Activated CD8-positive, alpha-beta T cell treated with anti-CD3 and anti-CD28 coated beads for 36 hours (primary cell): ENCODE results near the gene GALNT6. TPM values are rescaled to one million over a fixed set of nuclear protein-coding genes. Genes with fewer than 3 reads are reported as not detected.
"Not testable (repeated sequence)": the region's sequence is repeated elsewhere in the genome, so short reads cannot be mapped to it uniquely, and the experiment has no call there.

Experiments used
- ATAC-seq: fragments of 200-7000 bp; cut with Tn5 transposase; one replicate; pipeline ENCODE4 v1.10.0; 2021; ENCODE audit warnings: mild to moderate bottlenecking, moderate library complexity
- CTCF ChIA-PET: fragments of 350-600 bp; sonication (Branson Sonifier 250); formaldehyde crosslinking; loops from one replicate; lab custom pipeline; 2021; ENCODE audit warnings: antibody characterized with exemption; lab: Charles Lee
- POLR2A ChIA-PET: fragments of 350-600 bp; sonication (Branson Sonifier 250); formaldehyde crosslinking; loops from one replicate; lab custom pipeline; 2021; ENCODE audit warnings: antibody characterized with exemption; lab: Charles Lee
- DNase-seq: peaks from one replicate; pipeline ENCODE4 v3.0.0-alpha.2; 2020
- H3K27ac Mint-ChIP-seq: one replicate; pipeline ENCODE4 v1.8.0; 2021; ENCODE audit warnings: mild to moderate bottlenecking, mixed read lengths
- H3K27me3 Mint-ChIP-seq: one replicate; pipeline ENCODE4 v1.8.0; 2021; ENCODE audit warnings: mixed read lengths
- H3K36me3 Mint-ChIP-seq: one replicate; pipeline ENCODE4 v1.8.0; 2021; ENCODE audit warnings: low read depth, mixed read lengths
- H3K4me1 Mint-ChIP-seq: one replicate; pipeline ENCODE4 v1.8.0; 2021; ENCODE audit warnings: low read depth, mixed read lengths
- H3K4me3 Mint-ChIP-seq: one replicate; pipeline ENCODE4 v1.8.0; 2021; ENCODE audit warnings: mild to moderate bottlenecking, moderate library complexity, mixed read lengths
- H3K9me3 Mint-ChIP-seq: one replicate; pipeline ENCODE4 v1.8.0; 2021; ENCODE audit warnings: mixed read lengths
- CTCF ChIP-seq: fragments of 200-600 bp; IDR thresholded peaks from one replicate; pipeline ENCODE4 v1.8.0; 2022; ENCODE audit warnings: antibody characterized with exemption, mild to moderate bottlenecking
- intact Hi-C: fragments of 100-400 bp; cut with micrococcal nuclease; formaldehyde crosslinking; loops from one replicate; pipeline ENCODE4 v1.10.0; 2022
- total RNA-seq, 2 experiments: library from RNA; stranded (reverse); gene quantifications; one replicate each; pipeline ENCODE4 v1.2.3, GENCODE V29; 2021

Gene GALNT6
- total RNA-seq, 2 experiments from 2014 or later = 18.0 to 22.3 TPM

GRCh38 chr12:51320311-51320694 is 70.9 kb downstream of the GALNT6 start:
- Mint-ChIP-seq H3K27ac (peak overlapping the region; percentile 75), H3K36me3 (peaks cover 42% of the 10 kb centered on the region)

DNA sequence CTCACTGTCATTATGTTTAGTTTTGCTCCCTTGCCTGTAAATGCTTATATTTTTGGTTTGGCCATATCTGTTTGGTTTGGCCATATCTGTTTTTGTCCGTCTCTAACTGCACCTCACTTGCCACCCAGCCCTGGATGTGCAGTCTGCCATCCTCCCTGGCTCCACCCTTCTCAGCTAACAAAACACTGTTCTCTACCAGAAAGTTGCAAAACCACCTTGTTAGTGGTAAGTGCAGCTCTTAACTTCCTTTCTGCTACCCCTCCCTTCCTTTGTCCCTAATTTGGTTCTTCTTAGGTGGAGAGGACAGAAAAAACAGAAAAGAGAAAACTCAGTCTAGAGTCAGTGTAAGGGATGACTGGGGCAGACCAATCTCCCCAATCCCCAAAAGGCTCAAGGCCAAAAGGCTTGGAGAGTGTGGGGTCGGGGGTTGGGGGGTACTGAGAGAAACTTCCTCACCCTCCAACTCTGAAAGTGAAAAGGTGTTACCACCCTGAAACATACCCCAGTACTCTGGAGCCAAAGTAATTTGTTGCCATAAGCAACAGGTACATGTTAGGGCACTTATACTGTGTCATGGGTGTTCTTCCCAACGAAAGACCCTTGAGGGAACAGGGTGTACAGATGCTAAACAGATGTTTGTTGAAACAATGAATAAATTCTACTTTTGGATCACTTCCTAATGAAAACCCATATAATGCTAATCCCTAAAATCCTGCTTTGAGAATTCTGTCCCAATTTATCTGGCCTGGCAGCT is 72.2 kb downstream of the GALNT6 start:
- intact Hi-C loops = no loop called here
- DNase-seq (peak; percentile 43), ATAC-seq (peak; percentile 56)
- CTCF ChIA-PET = interaction anchor here (0.8 to 5.9 kb wide), 3 partner anchors 11 to 50 kb away, joined by 4 to 38 read pairs (median 6); no protein-coding TSS in a partner anchor
- TF ChIP-seq CTCF = no peak
- H3K9me3 Mint-ChIP-seq = no peaks in the 10 kb centered on the region
- H3K27ac Mint-ChIP-seq = peak overlapping the region; percentile 91
- H3K4me1 Mint-ChIP-seq = peaks cover 62% of the 10 kb centered on the region
- peak overlapping the region; percentile 1 for H3K4me3 Mint-ChIP-seq
- H3K36me3 Mint-ChIP-seq = peaks cover 42% of the 10 kb centered on the region
- no peaks in the 10 kb centered on the region for H3K27me3 Mint-ChIP-seq
- POLR2A ChIA-PET = interaction anchor here (0.6 to 1.2 kb wide), 3 partner anchors 75 to 323 kb away, joined by 3 read pairs; partner anchors contain the start of gene DAZAP2

More at GRCh38 chr12:51320311-51320694, 70.9 kb downstream of the GALNT6 start:
- POLR2A ChIA-PET = interaction anchor here (0.6 to 1.3 kb wide), 5 partner anchors 14 to 311 kb away, joined by 3 to 6 read pairs (median 3); no protein-coding TSS in a partner anchor
- Mint-ChIP-seq H3K4me3 (no peak overlapping the region), H3K27me3 (no peaks in the 10 kb centered on the region), H3K4me1 (peaks cover 65% of the 10 kb centered on the region), H3K9me3 (no peaks in the 10 kb centered on the region)
- intact Hi-C loops = no loop called here
- CTCF ChIA-PET = interaction anchor here (1.1 to 5.9 kb wide), 2 partner anchors 21 to 82 kb away, joined by 3 to 38 read pairs; partner anchors contain the start of gene DAZAP2
- ATAC-seq (no peak), DNase-seq (no peak)
- TF ChIP-seq CTCF = no peak

- ATAC-seq, H3K9me3 Mint-ChIP-seq, intact Hi-C loops, DNase-seq, H3K27me3 Mint-ChIP-seq, H3K4me3 Mint-ChIP-seq: not testable (repeated sequence)
- POLR2A ChIA-PET = interaction anchor here (0.6 to 1.2 kb wide), 3 partner anchors 74 to 322 kb away, joined by 3 read pairs; partner anchors contain the start of gene DAZAP2
- CTCF ChIA-PET = interaction anchor here (0.8 to 5.9 kb wide), 3 partner anchors 10 to 49 kb away, joined by 4 to 38 read pairs (median 6); no protein-coding TSS in a partner anchor
- Mint-ChIP-seq H3K27ac (peak overlapping the region; percentile 91), H3K36me3 (peaks cover 43% of the 10 kb centered on the region), H3K4me1 (peaks cover 66% of the 10 kb centered on the region)
These were observed 73.0 kb downstream of the GALNT6 start for GRCh38 chr12:51318057-51318806.

- Mint-ChIP-seq H3K4me3 (no peak overlapping the region), H3K4me1 (peaks cover 61% of the 10 kb centered on the region), H3K27me3 (no peaks in the 10 kb centered on the region), H3K9me3 (no peaks in the 10 kb centered on the region), H3K36me3 (peaks cover 34% of the 10 kb centered on the region), H3K27ac (no peak overlapping the region)
- TF ChIP-seq CTCF = no peak
- intact Hi-C loops = no loop called here
- ATAC-seq (no peak), DNase-seq (no peak)
- CTCF ChIA-PET = interaction anchor here (0.9 to 3.1 kb wide), 2 partner anchors 30 to 59 kb away, joined by 4 to 19 read pairs; no protein-coding TSS in a partner anchor
- POLR2A ChIA-PET = interaction anchor here (1.2 kb wide), 1 partner anchor 10 kb away, joined by 3 read pairs; no protein-coding TSS in a partner anchor
These were observed 79.8 kb downstream of the GALNT6 start for GRCh38 chr12:51311389-51311788.
